HuH-7 (cell line): ENCODE measurements around the gene IL19.

Experiments used
- DNase-seq: peaks from one replicate; pipeline ENCODE4 v3.0.0; 2011; ENCODE audit warnings: low spot score

The IL19 gene

DNA sequence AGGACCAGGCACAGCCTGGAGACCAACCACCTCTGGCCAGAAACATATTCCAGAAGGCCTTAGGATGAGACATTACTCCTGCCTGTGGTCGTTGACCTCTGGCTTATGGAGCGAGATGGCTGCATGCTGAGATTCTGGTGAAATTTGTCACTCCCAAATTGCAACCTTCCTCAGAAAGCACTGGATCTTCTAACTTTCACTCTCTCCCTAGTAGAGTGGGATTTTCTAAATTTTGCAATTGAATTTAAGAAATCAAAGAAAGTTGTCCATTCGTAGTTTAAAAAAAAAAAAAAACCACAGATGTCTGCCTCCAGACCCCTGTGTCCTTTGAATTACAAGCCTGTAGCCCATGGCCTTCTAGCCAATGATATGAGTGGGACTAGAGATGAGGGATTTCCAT, 30.3 kb downstream of the IL19 start:
- DNase-seq = no peak

DNA sequence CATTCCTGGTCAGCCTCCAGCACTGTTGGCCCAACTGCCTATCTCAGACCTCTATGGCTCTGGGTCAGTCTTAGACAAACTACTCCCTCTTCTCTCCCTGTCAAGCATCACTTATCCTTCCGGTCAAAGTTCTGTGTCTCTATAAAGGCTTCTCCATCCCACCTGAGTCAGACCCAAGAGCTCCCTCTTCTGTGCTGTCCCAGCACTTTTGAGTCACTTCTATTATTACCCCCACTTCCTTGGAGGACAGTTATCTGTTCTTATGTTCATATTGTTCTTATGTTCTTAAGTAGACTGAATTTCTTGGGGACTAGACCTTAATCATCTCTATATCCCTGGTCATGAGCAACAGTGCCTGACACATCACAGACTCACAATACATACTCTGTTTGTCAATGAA, 30.9 kb downstream of the IL19 start:
- DNase-seq = no peak

DNA sequence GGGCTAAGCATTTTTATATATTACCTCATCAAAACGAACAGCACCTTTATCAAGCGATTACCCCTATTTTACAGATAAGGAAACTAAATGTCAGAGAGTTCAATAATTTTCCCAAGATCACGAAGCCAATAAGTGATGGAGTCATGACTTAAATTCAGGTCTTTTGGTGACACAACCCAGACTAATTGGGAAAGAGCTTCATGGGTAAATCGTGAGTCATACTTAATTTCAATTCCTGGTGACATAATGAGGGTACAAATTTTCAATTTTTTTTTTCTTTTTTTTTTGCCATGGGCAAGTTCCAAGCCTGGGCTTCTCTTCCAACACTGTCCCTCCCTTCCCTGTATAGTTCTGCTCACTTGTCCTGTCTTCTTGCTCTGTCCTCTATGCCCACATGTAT, 31.8 kb downstream of the IL19 start:
- DNase-seq = no peak

DNA sequence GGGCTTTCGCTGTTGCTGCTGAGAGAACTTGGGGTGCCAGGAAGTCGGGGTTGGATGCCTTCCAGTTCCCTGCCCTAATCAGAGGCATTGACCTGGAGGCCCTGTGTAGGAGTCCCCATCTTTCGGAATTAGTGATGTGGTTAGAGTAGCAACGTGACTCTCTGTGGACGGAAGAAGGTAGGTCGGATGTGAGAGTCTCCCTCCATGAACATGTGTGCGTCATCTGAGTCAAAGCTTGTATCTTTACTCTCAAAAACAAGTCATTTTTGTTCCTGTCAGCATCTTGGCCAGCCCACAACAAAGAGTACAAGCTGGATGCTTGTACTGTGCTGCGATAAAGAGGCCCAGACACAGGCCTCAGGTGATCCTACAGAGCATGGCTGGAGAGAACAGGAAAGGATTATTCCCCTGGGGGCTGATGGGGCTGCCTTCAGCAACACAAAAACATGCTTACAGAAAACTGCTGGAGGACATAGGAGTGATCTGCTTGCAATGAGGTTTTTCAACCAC, 32.7 kb downstream of the IL19 start:
- DNase-seq = no peak

DNA sequence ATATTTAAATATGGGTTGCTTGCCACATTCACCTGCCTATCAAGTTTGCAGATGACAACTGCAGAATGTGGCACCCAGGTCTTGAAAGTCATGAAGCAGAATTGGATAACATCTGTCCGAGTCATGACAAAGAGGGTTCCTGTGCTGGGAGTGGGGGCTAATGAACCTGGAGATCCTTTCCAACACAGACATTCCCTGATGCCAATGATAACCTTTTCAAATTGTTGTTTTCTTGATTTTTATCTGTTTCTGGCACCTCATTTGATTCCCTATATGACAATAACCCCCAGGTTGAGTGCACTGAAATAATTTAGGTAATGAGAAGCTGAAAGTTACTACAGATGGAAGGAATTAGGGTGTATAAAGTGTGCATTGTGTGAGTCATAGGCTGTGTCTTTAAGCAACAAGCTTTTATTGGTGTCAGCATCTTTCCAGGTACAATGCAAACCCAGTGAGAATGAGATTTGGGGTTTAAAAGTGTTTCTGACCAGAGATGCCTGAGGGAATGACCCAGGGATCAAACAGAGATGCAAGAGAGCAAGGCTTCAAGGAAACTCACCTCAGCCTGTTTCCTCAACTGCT, 33.7 kb downstream of the IL19 start:
- DNase-seq = no peak

DNA sequence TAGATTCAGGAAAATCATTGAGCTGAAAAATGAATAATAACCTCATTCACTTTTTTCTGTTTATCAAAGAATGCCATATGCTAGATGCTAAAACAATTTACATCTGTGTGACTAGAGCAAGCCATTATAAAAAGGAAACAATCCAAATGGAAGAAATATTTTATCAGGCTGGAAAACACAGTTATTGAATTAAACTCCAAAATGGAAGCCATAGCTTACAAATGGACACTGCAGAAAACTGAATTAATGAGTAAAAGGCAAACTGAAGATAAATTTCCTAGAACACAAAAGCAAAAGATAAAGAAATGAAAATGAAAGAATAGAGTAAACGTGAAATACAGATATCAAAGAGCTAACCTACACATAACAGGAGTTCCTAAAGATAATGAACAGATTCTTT, 34.8 kb downstream of the IL19 start:
- no peak for DNase-seq

DNA sequence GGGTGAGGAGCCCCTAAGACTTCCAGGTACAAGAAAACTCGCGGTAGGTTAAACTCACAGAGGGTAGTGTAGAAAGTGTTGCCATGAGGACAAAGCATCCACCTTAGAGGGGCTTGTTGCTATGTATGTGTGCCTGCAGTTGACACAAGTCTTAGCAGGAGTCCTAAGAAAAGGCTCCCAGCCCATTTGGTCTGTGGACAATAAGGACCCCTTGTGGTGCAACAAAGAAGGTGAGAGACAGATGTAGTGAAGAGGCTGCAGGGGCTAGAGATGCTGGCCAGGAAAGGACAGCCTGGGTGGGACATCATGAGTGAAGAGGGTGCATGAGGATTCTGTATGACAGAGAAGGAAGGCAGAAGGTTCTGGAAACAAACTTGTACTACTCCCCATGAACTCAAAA, 38.0 kb downstream of the IL19 start:
- DNase-seq = peak; percentile 12

DNA sequence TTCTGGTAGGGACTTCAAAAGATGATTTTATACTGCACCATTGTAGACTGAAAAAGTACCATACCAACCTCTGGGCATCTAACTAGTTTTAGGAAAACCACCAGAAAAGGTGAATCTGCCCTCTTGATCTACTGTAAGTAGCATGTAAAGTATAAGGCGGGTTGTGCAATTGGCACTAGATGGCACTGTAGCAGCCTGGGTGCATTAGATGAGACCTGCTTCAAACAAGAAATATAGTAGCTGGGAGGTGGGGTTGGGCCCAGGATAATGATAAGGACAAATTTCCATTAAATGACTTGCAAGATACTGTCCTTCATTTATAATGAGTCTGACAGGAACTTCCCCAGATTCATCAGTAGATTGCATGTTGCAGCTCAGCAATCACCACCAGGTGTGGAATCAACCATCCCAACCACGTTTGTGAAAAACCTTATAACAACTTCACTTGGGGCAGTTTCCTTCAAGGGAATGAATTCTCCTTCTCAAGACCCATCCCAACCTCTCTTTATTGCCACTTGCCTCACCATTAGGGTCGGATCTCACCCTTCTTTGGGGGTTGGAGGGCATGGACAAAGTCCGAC, 39.0 kb downstream of the IL19 start:
- no peak for DNase-seq

DNA sequence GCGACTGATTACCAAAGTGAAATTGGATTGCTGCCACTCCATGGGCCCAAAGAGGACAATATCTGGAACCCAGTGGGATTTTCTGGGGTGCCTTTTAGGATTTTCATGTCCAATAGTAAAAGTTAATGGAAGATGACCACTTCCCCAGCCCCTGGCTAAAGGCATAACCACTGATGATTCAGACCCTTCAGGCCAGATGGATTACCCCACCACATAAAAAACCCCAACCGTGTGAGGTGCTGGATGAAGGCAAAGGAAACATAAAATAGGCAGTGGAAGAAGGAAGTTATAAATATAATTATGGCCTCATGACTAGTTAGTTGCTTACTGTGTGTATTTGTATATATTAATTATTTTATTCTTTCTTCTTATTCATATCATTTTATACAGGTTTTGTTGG, 41.9 kb downstream of the IL19 start:
- DNase-seq = no peak

DNA sequence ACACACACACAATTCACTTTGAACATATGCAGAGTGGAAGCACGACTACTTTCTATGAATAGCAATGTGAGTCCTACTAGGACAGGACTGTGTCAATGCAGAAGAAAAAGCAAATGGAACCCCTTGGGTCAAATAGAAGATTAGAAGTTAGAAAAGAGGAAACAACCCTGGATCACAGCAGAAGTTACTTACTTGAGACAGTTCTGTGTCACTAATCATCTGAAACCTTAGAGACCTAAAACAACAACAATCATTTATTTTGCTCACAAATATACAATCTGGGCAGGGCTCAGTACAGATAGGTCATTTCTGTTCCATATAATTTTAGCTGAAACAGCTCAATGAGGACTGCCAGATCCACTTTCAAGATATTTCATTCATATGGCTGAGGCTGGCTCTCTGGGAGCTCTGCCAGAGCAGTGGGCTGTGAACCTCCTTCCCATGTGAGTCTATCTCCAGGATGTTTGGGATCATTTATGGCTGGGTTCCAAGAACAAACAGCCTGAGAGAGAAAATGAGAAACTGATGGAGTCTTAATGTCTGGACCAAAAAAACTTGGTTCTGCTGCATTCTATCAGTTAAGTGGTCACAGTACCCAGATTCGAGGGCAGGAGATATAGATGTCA, 44.3 kb downstream of the IL19 start:
- no peak for DNase-seq

DNA sequence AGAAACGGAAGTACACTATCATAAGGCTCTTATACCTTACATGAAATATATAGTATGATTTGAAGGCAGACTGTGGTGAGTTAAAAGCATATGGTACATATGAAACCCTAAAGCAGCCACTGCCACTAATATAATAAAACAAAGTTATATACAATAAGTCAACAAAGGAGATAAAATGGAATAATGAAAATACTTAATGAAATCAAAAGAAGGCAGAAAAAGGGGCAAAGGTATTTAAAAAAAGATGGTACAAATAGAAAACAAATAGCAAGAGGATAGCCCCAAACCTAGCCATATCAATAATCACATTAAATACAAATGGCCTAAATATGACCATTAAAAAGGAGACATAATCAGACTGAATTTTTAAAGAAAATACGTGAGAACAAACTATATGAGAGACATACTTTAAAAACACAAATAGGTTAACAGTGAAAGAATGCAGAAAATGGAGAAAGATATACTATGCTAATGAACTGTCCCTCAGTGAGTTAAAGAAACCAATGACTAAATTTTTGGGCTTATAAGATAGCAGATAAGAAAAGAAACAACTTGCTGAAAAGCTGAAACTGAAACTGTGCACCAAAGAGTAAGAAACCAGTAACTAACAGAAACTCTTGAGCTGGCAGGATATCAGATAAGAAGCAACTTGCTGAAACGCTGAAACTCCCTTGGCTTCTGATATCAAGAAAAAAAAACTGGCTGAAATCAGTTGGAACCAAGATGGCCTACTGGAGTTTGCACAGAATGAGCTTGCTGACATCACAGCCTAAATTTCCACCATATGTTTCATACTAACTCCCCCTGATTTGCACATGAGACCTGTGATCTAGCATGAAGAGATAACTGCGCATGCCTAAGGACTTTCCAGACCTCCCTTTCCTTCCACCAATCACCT, 46.1 kb downstream of the IL19 start:
- no peak for DNase-seq

DNA sequence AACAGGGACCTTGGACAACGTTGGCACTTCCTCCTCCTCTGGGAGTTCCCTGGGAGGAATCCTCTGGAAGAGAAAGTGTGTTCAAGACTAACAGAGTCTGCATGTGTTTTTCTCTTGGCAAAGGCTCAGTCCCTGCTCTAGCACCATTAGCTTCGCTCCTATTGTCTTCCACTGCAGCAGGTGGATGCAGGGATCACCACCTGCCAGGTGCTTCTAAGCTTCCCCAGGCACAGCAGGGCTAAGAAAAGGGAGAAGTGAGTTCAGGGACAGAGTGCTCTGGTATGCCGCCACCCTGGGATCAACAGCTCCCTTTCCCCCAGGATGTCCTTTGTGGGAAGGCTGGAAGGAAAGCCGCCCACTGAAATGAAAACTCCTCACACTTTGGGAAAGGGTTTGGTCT, 50.9 kb downstream of the IL19 start:
- DNase-seq = no peak

DNA sequence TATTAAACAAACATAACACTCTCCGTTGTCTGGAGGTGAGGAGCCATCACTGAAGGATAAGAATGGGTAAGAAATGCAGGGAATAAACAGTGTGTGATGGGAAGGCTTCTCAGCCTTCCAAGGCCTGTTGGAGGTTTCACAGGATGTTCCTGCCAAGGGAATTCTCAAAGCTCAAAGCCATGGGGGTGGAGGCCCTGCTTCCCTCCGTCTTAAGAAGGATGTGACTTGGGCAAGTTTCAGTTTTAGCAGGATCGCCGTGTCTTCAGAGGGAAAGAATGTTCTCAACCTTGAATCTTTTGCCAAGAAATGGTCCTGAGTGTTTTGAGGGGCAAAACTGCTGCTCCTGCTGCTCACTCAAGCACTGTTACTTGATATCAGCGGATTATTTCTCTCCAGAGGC, 53.2 kb downstream of the IL19 start:
- DNase-seq = no peak

DNA sequence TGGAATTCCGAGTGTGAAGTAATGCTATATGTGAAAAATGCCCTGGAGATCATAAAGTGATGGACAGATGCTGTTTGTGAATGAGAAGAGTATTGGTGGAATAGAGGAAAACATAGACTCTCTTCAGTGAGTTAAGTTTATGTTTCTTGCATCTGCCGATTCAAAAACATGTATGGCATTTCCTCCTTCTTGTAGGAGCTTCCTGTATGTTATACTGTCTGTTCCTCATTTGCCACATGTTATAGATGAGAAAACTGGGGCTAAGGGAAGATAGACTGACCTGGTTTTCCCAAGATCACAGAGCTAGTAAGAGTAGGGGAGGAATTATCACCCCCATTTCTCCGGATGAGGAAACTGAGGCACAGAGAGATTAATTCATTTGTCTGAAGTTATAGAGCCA, 53.8 kb downstream of the IL19 start:
- no peak for DNase-seq

DNA sequence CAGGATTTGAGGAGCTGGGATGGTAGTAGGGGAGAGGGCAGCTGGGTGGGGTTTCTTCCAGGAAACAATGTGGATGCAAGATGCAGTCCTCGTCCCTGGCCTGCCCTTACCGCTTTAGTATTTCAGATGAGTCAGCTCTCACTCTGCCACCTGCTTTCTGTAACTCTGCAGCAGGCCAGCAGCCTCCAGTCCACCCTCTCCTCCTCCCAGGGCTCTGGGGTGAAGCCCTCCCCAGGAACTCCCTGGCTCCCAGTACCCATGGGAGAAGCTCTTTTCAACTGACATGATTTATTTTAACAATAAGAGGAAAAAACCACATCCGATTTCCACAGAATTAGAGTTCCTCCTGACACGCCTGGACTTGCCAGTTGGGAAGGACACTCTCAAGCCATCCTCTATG, 55.8 kb downstream of the IL19 start:
- no peak for DNase-seq

DNA sequence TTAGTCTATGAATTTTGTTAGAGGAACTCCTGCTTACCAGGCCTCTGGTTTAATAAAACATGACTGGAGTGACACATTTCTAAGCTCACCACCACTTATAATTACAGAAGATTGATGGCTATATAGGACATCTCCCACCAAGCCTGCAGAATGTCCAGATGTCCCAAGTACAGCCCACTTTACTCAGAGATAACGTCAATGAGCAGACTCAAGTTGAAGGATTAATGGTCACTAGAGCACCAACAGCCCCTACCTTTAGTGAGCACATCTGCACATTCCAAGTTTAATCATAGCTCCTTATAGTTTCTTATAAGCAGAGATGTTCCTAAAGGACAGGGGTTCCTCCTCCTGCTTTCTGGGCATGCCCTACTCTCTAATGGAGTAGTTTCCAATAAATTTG, 57.5 kb downstream of the IL19 start:
- DNase-seq = no peak

DNA sequence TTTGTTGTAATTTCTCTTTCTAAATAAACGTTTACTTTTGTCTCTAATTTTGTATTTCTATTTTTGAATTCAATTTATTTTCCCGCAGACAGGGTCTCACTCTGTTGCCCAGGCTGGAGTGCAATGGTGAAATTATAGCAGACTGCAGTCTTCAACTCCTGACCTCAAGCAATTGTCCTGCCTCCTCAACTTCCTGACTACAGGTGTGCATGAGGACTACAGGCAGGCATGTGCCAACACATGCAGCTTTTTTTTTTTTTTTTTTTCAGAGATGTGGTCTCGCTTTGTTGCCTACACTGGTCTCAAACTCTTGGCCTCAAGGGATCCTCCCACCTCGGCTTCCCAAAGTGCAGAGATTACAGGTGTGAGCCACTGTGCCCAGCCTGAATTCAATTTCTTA, 58.2 kb downstream of the IL19 start:
- DNase-seq = no peak

DNA sequence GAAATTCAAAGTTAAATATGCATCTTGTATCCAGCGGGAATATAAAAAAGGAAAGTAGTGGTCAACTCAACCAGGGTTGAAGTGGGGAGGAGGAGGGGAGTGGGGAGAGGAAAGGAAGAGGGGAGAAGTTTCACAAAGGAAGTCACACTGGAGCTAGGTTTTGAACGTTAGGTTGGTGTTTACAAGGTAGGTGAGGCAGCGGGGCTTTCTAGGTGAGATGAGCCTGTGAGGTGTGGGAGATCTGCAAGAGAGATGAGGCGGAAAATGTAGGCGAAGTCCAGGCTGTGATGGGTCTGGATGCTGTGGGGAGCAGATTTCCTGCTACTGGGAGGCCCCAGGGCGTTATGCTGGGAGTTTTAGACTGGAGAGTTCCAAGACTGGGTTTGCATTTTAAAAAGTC, 58.7 kb downstream of the IL19 start:
- DNase-seq = no peak

DNA sequence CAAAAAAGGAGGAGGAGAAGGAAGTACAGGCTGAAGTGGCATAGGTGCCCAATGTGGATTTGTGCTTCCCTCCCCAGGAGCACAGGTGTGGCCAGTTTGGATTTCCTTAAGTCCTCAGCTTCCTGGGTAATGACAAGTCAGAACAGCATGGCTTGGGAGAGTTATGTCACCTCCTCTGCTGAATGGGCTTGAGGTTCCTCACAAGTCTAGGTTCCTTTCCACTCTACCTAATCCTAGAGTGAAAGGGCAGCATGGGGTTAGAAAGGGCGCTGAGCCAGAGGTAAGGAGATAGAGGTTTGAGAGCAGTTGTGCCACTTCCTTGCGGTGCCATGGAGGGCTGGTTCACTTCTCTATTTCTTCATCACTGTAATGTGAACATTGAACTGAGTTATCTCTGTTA, 59.3 kb downstream of the IL19 start:
- no peak for DNase-seq

DNA sequence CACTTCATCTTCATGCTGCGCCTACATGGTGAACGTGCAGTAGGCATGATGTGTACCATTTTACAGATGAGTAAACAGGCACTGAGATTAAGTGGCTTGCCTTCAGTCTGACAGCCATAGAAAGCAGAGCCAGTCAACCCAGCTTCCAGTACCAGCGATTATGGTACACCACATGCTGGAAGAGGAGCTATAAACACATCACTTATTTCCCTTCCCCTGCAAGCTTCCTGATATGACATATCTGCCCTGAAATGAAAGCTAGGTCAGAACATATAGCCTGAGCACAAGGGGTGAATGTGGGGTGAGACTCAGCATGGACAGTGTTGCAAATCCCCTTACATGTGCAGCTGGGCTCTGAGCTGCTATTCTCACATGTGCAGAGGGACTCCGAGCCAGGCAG, 61.1 kb downstream of the IL19 start:
- no peak for DNase-seq

DNA sequence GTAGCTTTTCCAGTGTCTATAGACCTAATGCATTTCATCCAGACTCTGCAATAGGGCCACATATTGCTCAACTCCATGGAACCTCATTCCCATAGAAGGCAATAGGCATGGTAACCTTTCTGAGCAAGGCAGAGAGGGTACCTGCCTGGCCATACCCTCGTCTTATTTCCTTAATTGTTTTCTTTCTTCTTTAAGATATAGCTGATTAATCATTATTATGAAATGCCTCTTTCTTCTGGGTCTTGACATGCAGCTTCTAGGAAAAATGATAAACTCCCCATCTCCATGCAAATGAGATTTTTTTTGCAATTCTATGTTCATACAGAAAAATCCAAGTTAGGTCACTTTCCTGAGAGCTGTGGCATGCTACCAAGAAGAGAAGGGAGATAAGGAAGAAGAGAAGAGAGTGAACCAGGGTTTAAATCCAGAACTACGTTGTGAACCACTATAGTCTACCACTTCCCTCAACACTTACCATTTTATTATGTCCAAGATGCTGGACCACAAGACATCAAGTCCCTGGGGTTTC, 61.8 kb downstream of the IL19 start:
- DNase-seq = no peak

DNA sequence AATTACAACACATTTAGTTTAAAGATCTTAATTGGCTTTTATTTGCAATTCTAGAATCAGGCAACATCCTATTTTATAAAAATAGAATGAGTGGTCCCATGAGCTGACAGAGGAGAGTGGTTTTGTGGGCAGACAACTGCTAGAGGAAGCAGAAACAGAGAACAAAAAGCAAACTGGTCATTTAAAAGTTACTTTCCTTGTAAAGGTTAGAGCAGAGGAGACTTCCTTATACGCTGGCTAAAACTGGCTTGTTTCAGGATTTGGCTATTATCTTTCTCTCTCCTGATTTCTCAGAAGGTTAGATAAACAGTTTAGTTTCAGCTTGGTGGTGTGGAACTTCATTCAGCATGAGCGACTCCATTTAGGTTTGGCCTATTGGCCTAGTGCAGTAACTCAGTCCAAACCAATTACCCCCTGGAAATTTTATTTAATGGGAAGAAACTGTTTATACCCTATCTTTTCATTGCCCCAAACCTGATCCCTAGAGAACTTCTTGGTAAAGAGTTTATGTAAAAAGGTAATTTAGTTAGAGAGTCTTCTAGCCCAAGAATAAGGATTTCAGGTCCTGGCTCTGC, 62.6 kb downstream of the IL19 start:
- no peak for DNase-seq
